Osteoblast (primary cell): ENCODE results near the gene HLA-DQA1. TPM values are rescaled to one million over a fixed set of nuclear protein-coding genes. Genes with fewer than 3 reads are reported as not detected.

Source experiments
- DNase-seq: peaks from one replicate; pipeline ENCODE4 v3.0.0; 2011; ENCODE audit warnings: low spot score, mixed read lengths; ENCODE audit not compliant: insufficient read length; ENCODE audit errors: missing footprints
- H2AFZ ChIP-seq: 2 replicates; pipeline ENCODE4 v1.6.0; 2011; ENCODE audit warnings: mild to moderate bottlenecking, low read length
- H3K27ac ChIP-seq: 2 replicates; pipeline ENCODE4 v1.5.1; 2011; ENCODE audit warnings: mild to moderate bottlenecking, low read depth, low read length, moderate library complexity
- H3K27me3 ChIP-seq: 2 replicates; pipeline ENCODE4 v1.6.0; 2012; ENCODE audit warnings: mild to moderate bottlenecking, control low read depth, inconsistent platforms, low read length, moderate library complexity; ENCODE audit not compliant: insufficient read depth
- H3K36me3 ChIP-seq: 2 replicates; pipeline ENCODE4 v1.5.1; 2011; ENCODE audit warnings: mild to moderate bottlenecking, low read length, control low read depth, moderate library complexity; ENCODE audit not compliant: insufficient read depth
- H3K4me1 ChIP-seq: 2 replicates; pipeline ENCODE4 v1.5.1; 2011; ENCODE audit warnings: mild to moderate bottlenecking, low read length, control low read depth, moderate library complexity; ENCODE audit not compliant: insufficient read depth
- H3K4me2 ChIP-seq: 2 replicates; pipeline ENCODE4 v1.6.0; 2011; ENCODE audit warnings: mild to moderate bottlenecking, low read length; ENCODE audit not compliant: insufficient read depth
- H3K4me3 ChIP-seq: fragments of 200-600 bp; sonication (generic); 3 replicates; pipeline ENCODE4 v1.5.1; 2012; ENCODE audit warnings: mild to moderate bottlenecking, low read length, inconsistent platforms; ENCODE audit not compliant: insufficient read depth
- H3K79me2 ChIP-seq: 2 replicates; pipeline ENCODE4 v1.6.0; 2012; ENCODE audit warnings: mild to moderate bottlenecking, low read length, control low read depth, inconsistent platforms; ENCODE audit not compliant: insufficient read depth
- H3K9me3 ChIP-seq: 2 replicates; pipeline ENCODE4 v1.5.1; 2011; ENCODE audit warnings: low read depth, low read length, control low read depth
- H4K20me1 ChIP-seq: 2 replicates; pipeline ENCODE4 v1.6.0; 2012; ENCODE audit warnings: mild to moderate bottlenecking, low read length, control low read depth; ENCODE audit not compliant: insufficient read depth
- CTCF ChIP-seq: IDR thresholded peaks from 2 replicates; pipeline ENCODE4 v1.5.1; 2011; ENCODE audit warnings: mild to moderate bottlenecking, low read depth, low read length, moderate library complexity; ENCODE audit errors: extremely low read depth
- total RNA-seq: library from RNA; depleted of rRNA; stranded (reverse); fragments of >200 nt; gene quantifications from 2 replicates; pipeline ENCODE4 v1.2.3, GENCODE V29; 2012

Gene HLA-DQA1
- total RNA-seq, 1 donor, result not detected

GRCh38 chr6:32658268-32658897, 21.2 kb downstream of the HLA-DQA1 start:
- no peak overlapping the region for H3K4me3 ChIP-seq
- no peaks in the 10 kb centered on the region for H3K9me3 ChIP-seq
- H2AFZ ChIP-seq, result no peak overlapping the region
- H3K4me1 ChIP-seq, result no peaks in the 10 kb centered on the region
- no peaks in the 10 kb centered on the region for H3K79me2 ChIP-seq
- H3K4me2 ChIP-seq, result no peak overlapping the region
- TF ChIP-seq CTCF, result no peak
- no peaks in the 10 kb centered on the region for H3K36me3 ChIP-seq
- DNase-seq, result no peak
- H3K27ac ChIP-seq, result no peak overlapping the region
- no peaks in the 10 kb centered on the region for H4K20me1 ChIP-seq
- no peaks in the 10 kb centered on the region for H3K27me3 ChIP-seq

DNA sequence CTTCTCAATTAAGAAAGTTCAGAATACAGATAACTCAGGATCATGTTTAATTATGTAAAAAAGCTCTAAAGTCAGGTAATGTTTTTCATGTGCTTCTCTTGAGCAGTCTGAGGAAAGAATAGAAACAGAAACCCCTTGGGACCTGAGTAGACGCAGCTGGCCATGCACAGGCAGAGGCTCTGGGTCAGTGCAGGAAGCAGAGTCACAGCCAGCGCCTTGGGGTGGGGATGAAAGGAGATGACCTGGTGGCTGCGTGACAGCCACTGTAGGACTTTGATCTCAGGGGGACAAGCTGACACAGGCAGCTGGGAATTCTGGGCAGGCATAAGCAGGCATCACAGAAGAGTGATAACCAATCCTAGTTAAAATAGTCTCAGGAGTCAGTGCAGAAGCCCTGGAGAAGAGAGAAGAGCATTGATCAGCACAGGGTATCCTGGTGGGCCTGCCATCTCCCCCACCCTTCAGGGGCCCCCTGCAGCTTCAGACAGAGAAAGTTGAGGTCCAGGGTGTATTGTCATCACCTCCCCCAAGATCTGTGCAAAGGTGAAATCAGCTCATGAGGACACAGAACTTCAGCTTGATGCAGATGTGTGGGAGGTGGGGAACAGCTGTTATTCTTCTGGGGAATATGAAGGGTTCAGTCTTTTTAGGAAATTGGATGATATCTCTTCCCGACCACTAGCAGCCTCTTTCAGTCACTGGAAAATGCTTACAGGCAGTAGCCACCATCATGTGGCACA, 22.8 kb downstream of the HLA-DQA1 start:
- no peak overlapping the region for H3K4me3 ChIP-seq

GRCh38 chr6:32662099-32662498, 24.9 kb downstream of the HLA-DQA1 start:
- Histone ChIP-seq H3K36me3 (no peaks in the 10 kb centered on the region), H3K4me3 (no peak overlapping the region)

More for the DNA sequence above, 22.8 kb downstream of the HLA-DQA1 start:
- no peak for TF ChIP-seq CTCF
- Histone ChIP-seq H4K20me1 (no peaks in the 10 kb centered on the region), H3K4me2 (no peak overlapping the region), H3K4me1 (no peaks in the 10 kb centered on the region), H3K27me3 (no peaks in the 10 kb centered on the region), H3K36me3 (no peaks in the 10 kb centered on the region), H3K79me2 (no peaks in the 10 kb centered on the region), H3K27ac (no peak overlapping the region), H2AFZ (no peak overlapping the region), H3K9me3 (no peaks in the 10 kb centered on the region)
- DNase-seq, result peak; percentile 37

More at GRCh38 chr6:32662099-32662498, 24.9 kb downstream of the HLA-DQA1 start:
- no peak overlapping the region for H2AFZ ChIP-seq
- no peaks in the 10 kb centered on the region for H4K20me1 ChIP-seq
- H3K9me3 ChIP-seq, result no peaks in the 10 kb centered on the region
- no peak for DNase-seq
- no peak for TF ChIP-seq CTCF
- H3K79me2 ChIP-seq, result no peaks in the 10 kb centered on the region
- H3K4me2 ChIP-seq, result no peak overlapping the region
- peaks cover 7% of the 10 kb centered on the region for H3K27me3 ChIP-seq
- no peaks in the 10 kb centered on the region for H3K4me1 ChIP-seq
- H3K27ac ChIP-seq, result no peak overlapping the region
